Measurements from ENCODE around the gene SMTNL1.

The SMTNL1 gene

DNA sequence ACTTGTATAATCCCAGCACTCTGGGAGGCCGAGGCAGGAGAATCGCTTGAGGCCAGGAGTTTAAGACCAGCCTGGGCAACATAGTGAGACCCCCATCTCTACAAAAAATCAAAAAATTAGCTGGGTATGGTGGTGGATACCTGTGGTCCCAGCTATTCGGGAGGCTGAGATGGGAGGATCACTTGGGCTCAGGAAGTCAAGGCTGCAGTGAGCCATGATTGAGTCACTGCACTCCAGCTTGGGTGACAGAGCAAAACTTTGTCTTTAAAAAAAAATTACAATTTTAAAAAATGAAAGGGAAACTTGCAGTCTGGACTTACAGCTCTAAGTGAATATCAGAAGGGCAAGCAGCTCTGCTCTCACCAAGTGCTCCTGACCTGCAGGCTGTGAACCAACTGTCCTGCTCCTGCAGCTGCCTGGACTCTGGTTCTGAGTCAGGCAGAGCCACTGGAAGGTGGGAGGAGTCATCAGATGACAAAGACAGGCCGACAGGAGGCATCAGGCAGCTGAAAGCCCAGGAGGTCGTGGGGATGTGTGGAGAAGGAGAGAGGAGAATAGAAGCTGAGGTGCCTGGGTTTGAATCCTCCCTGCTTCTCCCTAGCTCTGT lies 9.6 kb downstream of the SMTNL1 start:
- FAIRE-seq = no peak

DNA sequence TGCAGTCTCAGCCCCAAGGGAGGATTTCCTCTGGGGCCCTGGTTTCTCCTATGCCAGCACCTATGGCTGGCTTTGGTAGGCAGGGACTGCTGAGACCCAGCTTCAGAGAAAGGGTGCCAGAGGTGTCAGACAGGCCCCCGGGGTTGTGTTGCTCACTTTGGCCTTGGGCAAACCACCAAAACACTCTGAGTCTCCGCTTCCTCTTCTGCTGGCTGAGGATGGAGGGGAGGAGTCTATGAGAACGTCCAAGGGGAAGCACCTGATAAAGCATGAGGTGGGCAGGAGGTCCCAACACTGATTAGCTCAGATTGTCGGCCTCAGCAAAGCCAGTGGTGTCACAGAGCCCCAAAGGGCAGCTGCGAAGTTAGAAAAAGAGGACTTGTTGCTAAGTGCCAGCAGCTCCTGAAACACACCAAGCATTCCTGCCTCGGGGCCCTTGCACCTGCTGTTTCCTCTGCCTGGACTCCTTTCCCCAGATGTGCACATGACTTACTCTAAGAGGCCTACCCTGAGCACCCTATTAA lies 10.5 kb downstream of the SMTNL1 start:
- FAIRE-seq = no peak

- no peak for FAIRE-seq
These were observed 12.6 kb downstream of the SMTNL1 start for GRCh38 chr11:57549983-57550382.

DNA sequence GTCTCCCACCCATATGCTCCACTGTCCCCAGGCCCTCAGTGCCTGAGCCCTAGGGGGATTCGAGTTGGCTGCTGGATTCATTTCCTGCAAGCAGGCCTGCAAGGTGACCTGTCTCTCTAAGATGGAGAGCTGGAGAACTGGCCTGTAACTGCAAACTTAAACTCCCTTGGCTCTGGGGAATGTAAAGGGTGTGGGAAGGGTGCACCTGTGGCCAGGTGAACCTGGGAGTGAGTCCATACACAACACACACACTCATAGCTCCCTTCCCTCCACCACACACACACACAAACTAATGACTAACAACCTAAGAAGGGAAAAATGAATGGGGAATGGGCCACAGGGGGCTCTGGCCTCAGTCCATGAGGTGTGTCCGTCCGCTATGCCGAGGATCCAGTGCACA lies 14.5 kb downstream of the SMTNL1 start:
- FAIRE-seq = no peak

DNA sequence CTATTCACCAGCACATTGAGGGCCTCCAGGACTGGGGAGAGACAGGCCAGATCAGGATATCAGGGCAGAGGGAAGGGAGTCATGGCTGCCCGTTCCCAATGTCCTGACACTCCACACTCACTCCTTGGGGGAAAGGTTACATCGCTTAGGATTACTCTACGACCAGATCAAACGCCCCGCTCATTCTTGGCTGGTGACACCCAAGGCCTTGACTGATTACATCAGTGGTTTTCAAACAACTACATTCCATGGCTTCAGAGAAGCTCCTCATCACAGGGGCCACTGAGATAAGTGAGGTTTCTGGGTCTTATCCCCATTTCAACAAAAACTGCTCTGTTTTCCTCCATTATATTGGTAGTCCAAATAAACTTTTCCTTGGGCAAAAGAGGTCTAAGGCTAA lies 15.1 kb downstream of the SMTNL1 start:
- FAIRE-seq = no peak

GRCh38 chr11:57555393-57555792 lies 18.0 kb downstream of the SMTNL1 start:
- FAIRE-seq = no peak

GRCh38 chr11:57556041-57556440 lies 18.6 kb downstream of the SMTNL1 start:
- FAIRE-seq = no peak

DNA sequence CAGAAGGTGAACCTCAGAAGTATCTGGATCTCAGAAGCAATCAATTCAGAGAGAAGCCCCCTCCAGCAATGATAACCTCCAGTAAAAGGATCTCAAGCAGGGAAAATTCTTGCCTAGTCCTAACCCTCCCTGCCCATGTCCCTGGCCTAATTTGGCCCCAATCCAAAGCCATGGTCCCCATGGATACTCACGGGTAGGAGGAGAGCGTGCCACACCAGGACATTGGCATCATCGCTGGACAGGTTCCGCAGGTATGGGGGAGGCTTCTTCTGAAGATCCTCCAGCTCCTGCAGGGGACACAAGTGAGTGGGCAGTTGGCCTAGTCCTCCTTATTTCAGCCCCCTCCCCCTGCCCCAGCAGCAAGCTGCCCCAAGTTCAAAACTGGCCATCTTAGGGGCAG lies 22.8 kb downstream of the SMTNL1 start:
- FAIRE-seq = no peak

- FAIRE-seq = no peak
These were observed 25.2 kb downstream of the SMTNL1 start for GRCh38 chr11:57562596-57562995.

- peak; percentile 47 for FAIRE-seq
These were observed 28.9 kb downstream of the SMTNL1 start for GRCh38 chr11:57566005-57566904.

- no peak for FAIRE-seq
These were observed 29.6 kb downstream of the SMTNL1 start for GRCh38 chr11:57566905-57567514.

GRCh38 chr11:57567515-57568329 lies 30.3 kb downstream of the SMTNL1 start, which contains the start of gene UBE2L6:
TSS of gene UBE2L6 (minus strand) at chr11:57567672. CDS start at chr11:57567611, 61 bp downstream.
- FAIRE-seq = no peak

DNA sequence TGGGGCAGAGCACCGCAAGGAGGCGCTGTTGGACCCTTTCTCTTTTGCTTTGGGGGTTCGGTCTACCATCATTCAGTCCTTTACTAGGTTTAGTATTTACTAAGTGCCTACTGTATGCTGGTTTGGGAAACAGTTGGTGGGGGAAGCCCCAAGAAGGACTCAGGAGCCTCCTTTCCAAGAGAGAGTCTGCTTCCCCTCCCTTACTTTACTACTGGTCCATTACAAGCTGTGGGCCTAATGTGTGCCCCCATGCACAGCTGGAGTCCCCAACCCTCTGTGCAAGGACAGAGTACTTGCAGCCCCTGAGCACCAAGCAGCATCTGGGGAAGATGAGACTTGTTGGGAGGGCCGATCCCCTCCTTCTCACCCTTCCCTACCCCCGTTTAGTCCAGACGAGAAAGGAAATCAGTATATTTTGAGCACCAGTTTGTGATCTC lies 31.0 kb downstream of the SMTNL1 start:
- FAIRE-seq = no peak

DNA sequence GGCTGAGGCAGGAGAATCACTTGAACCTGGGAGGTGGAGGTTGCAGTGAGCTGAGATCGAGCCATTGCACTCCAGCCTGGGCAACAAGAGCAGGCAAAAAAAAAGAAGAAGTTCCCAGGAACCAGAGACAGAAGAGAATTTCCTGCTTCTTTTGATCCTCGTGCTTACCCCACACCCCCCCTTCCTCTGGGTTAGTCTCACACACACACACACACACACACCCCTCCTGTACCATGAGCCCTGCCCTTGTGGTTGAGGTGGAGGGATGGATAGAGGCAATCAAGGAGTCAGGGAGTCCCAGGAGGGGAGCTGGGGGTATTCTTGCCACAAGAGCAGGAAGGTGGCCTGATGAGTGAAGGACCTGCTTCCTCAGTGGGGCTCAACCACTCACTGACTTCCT lies 34.2 kb downstream of the SMTNL1 start:
- no peak for FAIRE-seq

- no peak for FAIRE-seq
These were observed 36.7 kb downstream of the SMTNL1 start for GRCh38 chr11:57574061-57574460.

- FAIRE-seq = no peak
These were observed 46.9 kb downstream of the SMTNL1 start for GRCh38 chr11:57584341-57584740.

DNA sequence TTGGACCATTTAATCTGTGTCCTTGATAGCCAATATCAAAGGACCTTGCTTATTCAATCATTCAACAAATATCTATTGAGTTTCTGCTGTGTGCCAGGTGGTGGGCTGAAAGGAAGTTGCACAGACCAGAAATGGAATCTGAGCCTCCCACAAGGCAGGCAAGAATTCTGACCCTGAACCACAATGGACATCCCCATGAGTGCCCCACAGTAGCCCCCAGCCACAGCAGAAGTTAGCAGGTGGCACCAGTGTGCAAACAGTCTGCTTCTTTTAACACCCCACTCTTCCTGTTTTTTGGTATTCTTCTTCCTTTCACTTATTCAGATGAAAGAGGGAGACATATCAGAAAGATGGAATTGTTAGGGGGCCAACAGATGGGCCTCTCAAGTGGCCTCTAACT lies 47.9 kb downstream of the SMTNL1 start:
- no peak for FAIRE-seq

GRCh38 chr11:57586711-57587245 lies 49.4 kb downstream of the SMTNL1 start:
- FAIRE-seq = no peak

GRCh38 chr11:57588046-57588710 lies 50.8 kb downstream of the SMTNL1 start:
- no peak for FAIRE-seq

DNA sequence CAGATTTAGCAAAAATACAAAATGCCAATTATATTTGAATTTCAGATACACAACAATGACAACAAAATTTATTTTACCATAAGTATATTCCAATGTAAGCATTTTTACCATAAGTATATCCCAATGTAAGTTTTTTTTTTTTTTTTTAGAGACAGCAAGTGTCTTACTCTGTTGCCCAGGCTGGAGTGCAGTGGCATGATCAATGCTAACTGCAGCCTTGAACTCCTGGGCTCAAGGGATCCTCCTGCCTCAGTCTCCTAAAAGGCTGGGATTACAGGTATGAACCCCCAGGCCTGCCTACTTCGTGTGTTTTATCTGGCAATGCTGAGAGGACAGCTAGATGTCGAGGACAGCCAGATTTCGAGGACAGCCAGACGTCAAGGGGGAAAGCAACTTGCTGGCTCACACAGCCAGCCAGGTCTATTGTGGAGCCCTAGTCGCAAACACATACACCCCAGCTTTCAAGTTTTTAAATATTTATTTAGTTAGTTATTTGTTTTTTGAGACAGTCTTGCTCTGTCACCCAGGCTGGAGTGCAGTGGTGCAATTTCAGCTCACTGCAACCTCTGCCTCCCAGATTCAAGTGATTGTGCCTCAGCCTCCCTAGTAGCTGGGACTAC lies 59.0 kb downstream of the SMTNL1 start:
- no peak for FAIRE-seq

DNA sequence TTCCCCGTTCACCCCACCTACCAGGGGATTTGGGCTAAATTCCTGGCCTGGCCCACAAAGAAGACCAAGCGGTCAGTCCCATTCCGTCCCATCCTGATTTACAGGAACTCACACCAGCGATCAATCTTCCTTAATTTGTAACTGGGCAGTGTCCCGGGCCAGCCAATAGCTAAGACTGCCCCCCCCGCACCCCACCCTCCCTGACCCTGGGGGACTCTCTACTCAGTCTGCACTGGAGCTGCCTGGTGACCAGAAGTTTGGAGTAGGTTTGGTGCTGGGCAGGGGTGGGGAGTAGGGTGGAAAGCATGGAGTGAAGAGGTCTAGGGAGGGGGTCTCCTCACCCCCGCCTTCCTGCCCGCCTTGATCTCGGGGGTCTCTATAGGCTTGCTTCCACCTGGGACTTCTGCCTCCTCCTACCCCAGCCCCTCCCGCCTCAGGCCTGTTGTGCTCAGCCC lies 60.1 kb downstream of the SMTNL1 start, which contains the start of gene SERPING1:
Gene SERPING1 (plus strand): TSS at position 225 of the 455 bp plus-strand sequence. CDS start 586 bp downstream, outside the sequence.
- FAIRE-seq = no peak

Measured in islet of Langerhans (tissue), 1 donor.